ENCODE data around the gene PDLIM3. TPM values are rescaled to one million over a fixed set of nuclear protein-coding genes. Genes with fewer than 3 reads are reported as not detected.

The PDLIM3 gene
- total RNA-seq, 1 donor from 2014 or later, result 2.8 TPM

- Mint-ChIP-seq H3K4me1 (ENCODE audit: unreplicated experiment) (no peaks in the 10 kb centered on the region), H3K36me3 (ENCODE audit: unreplicated experiment) (no peaks in the 10 kb centered on the region), H3K27ac (ENCODE audit: unreplicated experiment) (no peak overlapping the region), H3K9me3 (ENCODE audit: unreplicated experiment) (no peaks in the 10 kb centered on the region), H3K4me3 (ENCODE audit: unreplicated experiment) (no peak overlapping the region), H3K27me3 (ENCODE audit: unreplicated experiment) (peaks cover 19% of the 10 kb centered on the region)
- TF ChIP-seq CTCF (IDR thresholded peaks at IDR 0.05), result no peak
- no peak for DNase-seq (ENCODE audit: extremely low spot score, unreplicated experiment)
Measured at GRCh38 chr4:185542626-185543315, 7.5 kb upstream of the PDLIM3 start.

DNA sequence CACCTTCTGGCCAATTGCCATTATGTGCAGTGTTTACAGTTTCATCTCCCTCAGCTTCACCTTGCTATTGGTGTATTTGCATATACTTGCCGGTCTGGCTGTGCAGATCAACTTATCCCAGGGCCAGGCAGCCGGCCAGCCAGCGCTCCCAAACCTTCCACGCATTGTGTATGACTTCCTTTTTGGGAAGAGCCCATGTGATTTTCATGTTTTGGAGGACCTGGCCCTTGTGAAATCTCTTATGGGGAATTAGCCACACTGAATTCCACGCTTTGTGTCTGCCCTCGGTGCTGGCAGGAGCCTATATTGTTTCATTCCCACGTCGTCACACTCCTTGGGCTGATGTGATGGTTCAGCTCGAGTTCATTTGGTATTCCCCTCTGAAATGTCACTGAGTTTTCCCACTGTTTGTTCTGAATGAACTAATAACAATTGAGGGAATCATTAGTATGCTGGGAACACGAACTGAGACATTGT lies 6.0 kb upstream of the PDLIM3 start:
- TF ChIP-seq CTCF (IDR thresholded peaks at IDR 0.05), result no peak
- peaks cover 2% of the 10 kb centered on the region for H3K4me1 Mint-ChIP-seq (ENCODE audit: unreplicated experiment)
- no peak overlapping the region for H3K27ac Mint-ChIP-seq (ENCODE audit: unreplicated experiment)
- DNase-seq (ENCODE audit: extremely low spot score, unreplicated experiment), result no peak
- H3K9me3 Mint-ChIP-seq (ENCODE audit: unreplicated experiment), result no peaks in the 10 kb centered on the region
- no peak overlapping the region for H3K4me3 Mint-ChIP-seq (ENCODE audit: unreplicated experiment)
- H3K27me3 Mint-ChIP-seq (ENCODE audit: unreplicated experiment), result peaks cover 25% of the 10 kb centered on the region
- H3K36me3 Mint-ChIP-seq (ENCODE audit: unreplicated experiment), result no peaks in the 10 kb centered on the region

DNA sequence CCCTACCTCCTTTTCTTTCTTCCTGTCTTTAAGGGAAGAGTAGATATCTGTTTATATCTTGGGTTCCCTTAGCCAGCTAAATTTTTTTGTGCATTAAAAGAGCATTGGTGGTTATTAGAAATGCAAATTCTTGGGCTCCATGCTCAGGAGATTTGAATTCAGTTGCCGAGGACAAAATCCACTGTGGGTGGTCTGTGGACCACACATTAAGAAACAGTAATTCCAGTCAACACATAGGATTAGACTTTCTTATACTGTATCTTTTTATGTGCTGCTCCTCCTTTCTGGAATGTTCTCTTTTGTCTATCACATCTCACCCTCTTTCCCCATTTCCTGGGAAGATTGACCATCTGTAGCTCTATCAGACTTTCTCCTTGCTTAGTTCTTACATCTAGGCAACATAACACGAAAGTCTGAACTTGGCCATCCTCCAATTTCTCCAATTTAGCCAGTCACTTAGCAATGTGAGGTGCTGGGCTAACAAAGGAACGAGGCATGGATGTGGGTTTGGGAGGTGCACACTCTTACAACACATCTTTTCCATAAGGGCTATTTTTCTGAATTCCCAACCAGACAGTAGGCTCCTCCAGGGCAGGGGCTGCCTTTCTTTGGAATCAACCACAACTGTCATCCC lies 5.3 kb upstream of the PDLIM3 start:
- Mint-ChIP-seq H3K27me3 (ENCODE audit: unreplicated experiment) (peaks cover 25% of the 10 kb centered on the region), H3K36me3 (ENCODE audit: unreplicated experiment) (no peaks in the 10 kb centered on the region), H3K27ac (ENCODE audit: unreplicated experiment) (no peak overlapping the region), H3K9me3 (ENCODE audit: unreplicated experiment) (no peaks in the 10 kb centered on the region), H3K4me1 (ENCODE audit: unreplicated experiment) (peaks cover 5% of the 10 kb centered on the region), H3K4me3 (ENCODE audit: unreplicated experiment) (no peak overlapping the region)
- DNase-seq (ENCODE audit: extremely low spot score, unreplicated experiment), result no peak
- TF ChIP-seq CTCF (IDR thresholded peaks at IDR 0.05), result no peak

DNA sequence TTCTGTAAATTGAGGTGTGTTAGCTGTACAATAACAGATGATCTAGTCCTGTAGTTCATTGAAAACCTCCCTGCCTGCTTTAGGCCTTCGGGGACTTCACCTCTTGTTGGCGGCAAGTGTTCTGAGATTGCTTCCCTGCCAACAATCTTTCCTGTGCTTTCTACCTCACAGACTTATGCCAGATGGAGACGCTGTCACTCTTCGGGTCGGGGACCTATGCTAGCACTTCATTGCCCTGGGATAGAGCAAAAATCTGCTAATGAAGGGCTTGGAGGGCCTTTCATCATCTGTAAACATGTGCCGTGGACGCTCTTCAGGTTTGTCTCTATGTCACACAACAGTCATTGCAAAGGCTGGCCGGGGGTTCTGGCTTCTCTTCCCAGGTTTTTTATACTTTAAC lies 4.7 kb upstream of the PDLIM3 start:
- H3K9me3 Mint-ChIP-seq (ENCODE audit: unreplicated experiment), result no peaks in the 10 kb centered on the region
- TF ChIP-seq CTCF (IDR thresholded peaks at IDR 0.05), result no peak
- peaks cover 5% of the 10 kb centered on the region for H3K4me1 Mint-ChIP-seq (ENCODE audit: unreplicated experiment)
- no peak for DNase-seq (ENCODE audit: extremely low spot score, unreplicated experiment)
- no peak overlapping the region for H3K27ac Mint-ChIP-seq (ENCODE audit: unreplicated experiment)
- no peak overlapping the region for H3K4me3 Mint-ChIP-seq (ENCODE audit: unreplicated experiment)
- H3K36me3 Mint-ChIP-seq (ENCODE audit: unreplicated experiment), result no peaks in the 10 kb centered on the region
- H3K27me3 Mint-ChIP-seq (ENCODE audit: unreplicated experiment), result peaks cover 25% of the 10 kb centered on the region

- Mint-ChIP-seq H3K4me1 (ENCODE audit: unreplicated experiment) (peaks cover 10% of the 10 kb centered on the region), H3K27me3 (ENCODE audit: unreplicated experiment) (peaks cover 25% of the 10 kb centered on the region), H3K4me3 (ENCODE audit: unreplicated experiment) (no peak overlapping the region), H3K27ac (ENCODE audit: unreplicated experiment) (no peak overlapping the region), H3K36me3 (ENCODE audit: unreplicated experiment) (no peaks in the 10 kb centered on the region), H3K9me3 (ENCODE audit: unreplicated experiment) (no peaks in the 10 kb centered on the region)
- no peak for TF ChIP-seq CTCF (IDR thresholded peaks at IDR 0.05)
- no peak for DNase-seq (ENCODE audit: extremely low spot score, unreplicated experiment)
Measured at GRCh38 chr4:185538806-185539205, 3.5 kb upstream of the PDLIM3 start.
